ENCODE results near the gene SH2D3A. TPM values are rescaled to one million over a fixed set of nuclear protein-coding genes. Genes with fewer than 3 reads are reported as not detected.

SH2D3A gene
- total and polyA plus RNA-seq, 2 of the 8 experiments (the other 6 are each of a cell fraction or from before 2014, with no cell fraction given): 14.5 to 22.1 TPM

- TF ChIP-seq USF2 (IDR thresholded peaks at IDR 0.05; ENCODE audit: low read length) (peak; percentile 62), YY1 (IDR thresholded peaks at IDR 0.05; ENCODE audit: low read depth, low read length) (peak; percentile 84), SIX5 (IDR thresholded peaks at IDR 0.05; ENCODE audit: low read depth, low read length) (peak; percentile 38; the same call in 1 of the 2 replicates), ATF2 (IDR thresholded peaks at IDR 0.05; ENCODE audit: low read length) (no peak)
- no peaks in the 10 kb centered on the region for H3K79me1 ChIP-seq (ENCODE audit: low read depth, low read length)
- H4K8ac ChIP-seq (ENCODE audit: extremely low read depth, insufficient read depth, low read length): no peak overlapping the region
- no peak overlapping the region for H3K4me3 ChIP-seq (ENCODE audit: extremely low read depth in 1 of 4, insufficient read depth in 2 of 4, low read depth in 3 of 4, low read length in 4 of 4)
- FAIRE-seq (no peak), DNase-seq (ENCODE audit: low read depth in 1 of 2, low spot score in 2 of 2) (no peak)
- no peak overlapping the region for H3K27ac ChIP-seq (ENCODE audit: low read depth, low read length)
- H2BK120ac ChIP-seq (replicated peaks; ENCODE audit: low read depth, low read length): no peak overlapping the region
- H3K23ac ChIP-seq (ENCODE audit: insufficient read length): no peak overlapping the region
- ChIA-PET CTCF (ENCODE audit: partially characterized antibody) (no interaction called here), POLR2A (ENCODE audit: partially characterized antibody) (interaction anchor here (0.6 to 1.8 kb wide), 2 partner anchors 11 to 14 kb away, joined by 3 to 7 read pairs; no protein-coding TSS in a partner anchor)
- no peak overlapping the region for H4K5ac ChIP-seq (ENCODE audit: insufficient read length, low read depth, low read length)
- no peaks in the 10 kb centered on the region for H3K79me2 ChIP-seq (ENCODE audit: control insufficient read depth in 1 of 2, insufficient read depth in 2 of 2, low read length in 2 of 2)
- no peak overlapping the region for H3K4ac ChIP-seq (replicated peaks; ENCODE audit: insufficient read length, low read depth, low read length)
- H3K9me3 ChIP-seq (ENCODE audit: insufficient read depth in 2 of 2, low read depth in 1 of 2, low read length in 1 of 2): peaks cover 21 to 51% of the 10 kb centered on the region in 2 experiments
- H2AK5ac ChIP-seq (ENCODE audit: low read depth, low read length): no peak overlapping the region
- peaks cover 2% of the 10 kb centered on the region; the same call in 1 of the 2 replicates for H3K23me2 ChIP-seq (ENCODE audit: low read depth, low read length)
- H3K4me2 ChIP-seq (ENCODE audit: insufficient read depth in 1 of 2, low read depth in 2 of 2, low read length in 2 of 2): no peak overlapping the region
- H3K56ac ChIP-seq (replicated peaks; ENCODE audit: insufficient read length, low read depth, low read length): no peak overlapping the region
- 0 out of 2 replicates have a peak overlapping the region, but pooled peaks have one; percentile 55 for H2AFZ ChIP-seq (ENCODE audit: low read length)
- H2BK5ac ChIP-seq (ENCODE audit: low read depth, low read length): no peak overlapping the region
- 43% methylated on average over 2 of the region's 2 CpGs; no CpG with 5 or more reads in 1 of the 2 experiments for WGBS, 2 experiments (ENCODE audit: extremely low coverage in 1 of 2, insufficient coverage in 1 of 2, insufficient read length in 1 of 2, insufficient replicate concordance in 2 of 2, low coverage in 1 of 2, low lambda C conversion rate in 2 of 2, missing lambda C conversion rate in 1 of 2)
- H3K4me1 ChIP-seq (replicated peaks in 1 of 4; ENCODE audit: control insufficient read depth in 3 of 4, insufficient read depth in 4 of 4, low read length in 3 of 4): no peaks in the 10 kb centered on the region
- H3K14ac ChIP-seq (ENCODE audit: insufficient read length): no peak overlapping the region
- H2BK15ac ChIP-seq (ENCODE audit: low read length): no peak overlapping the region
- H3K9ac ChIP-seq (replicated peaks in 1 of 4; ENCODE audit: extremely low read depth in 1 of 4, low read depth in 3 of 4, low read length in 3 of 4): no peak overlapping the region
- no peak overlapping the region for H2BK20ac ChIP-seq (ENCODE audit: low read length)
- no peak overlapping the region for H2BK12ac ChIP-seq (ENCODE audit: low read depth, low read length)
- H3K27me3 ChIP-seq (replicated peaks in 1 of 4; ENCODE audit: control insufficient read depth in 3 of 4, extremely low read depth in 1 of 4, insufficient read depth in 3 of 4, low read length in 3 of 4): no peaks in the 10 kb centered on the region
- H3K36me3 ChIP-seq (ENCODE audit: control insufficient read depth in 2 of 4, insufficient read depth in 4 of 4, low read length in 3 of 4): no peaks in the 10 kb centered on the region
- no peak overlapping the region for H3K18ac ChIP-seq (ENCODE audit: extremely low read depth, low read length)
- H4K20me1 ChIP-seq (replicated peaks in 1 of 2; ENCODE audit: control insufficient read depth in 1 of 2, insufficient read depth in 2 of 2, low read length in 2 of 2): no peaks in the 10 kb centered on the region
- H4K91ac ChIP-seq (replicated peaks; ENCODE audit: insufficient read length, low read length): no peak overlapping the region
These were observed 44.7 kb upstream of the SH2D3A start for GRCh38 chr19:6811906-6812305.

Data from H1 (cell line).